ENCODE results near the gene CERCAM.
"Not testable (repeated sequence)": the region's sequence is repeated elsewhere in the genome, so short reads cannot be mapped to it uniquely, and the experiment has no call there.

Gene CERCAM

GRCh38 chr9:128393970-128394369 is 26.7 kb upstream of the CERCAM start:
- no peak for DNase-seq

GRCh38 chr9:128394379-128395168 is 26.1 kb upstream of the CERCAM start:
- no peak for DNase-seq

GRCh38 chr9:128396970-128397613 is 23.6 kb upstream of the CERCAM start:
- DNase-seq, result peak; percentile 37 to 65

GRCh38 chr9:128397831-128398230 is 22.8 kb upstream of the CERCAM start:
- DNase-seq, result no peak

- DNase-seq, result no peak
Measured at GRCh38 chr9:128399861-128400260, 20.8 kb upstream of the CERCAM start.

GRCh38 chr9:128404560-128404959 is 16.1 kb upstream of the CERCAM start:
- no peak for DNase-seq

GRCh38 chr9:128405077-128405779 is 15.4 kb upstream of the CERCAM start:
- DNase-seq, result no peak

GRCh38 chr9:128405780-128406171 is 14.9 kb upstream of the CERCAM start:
- no peak for DNase-seq

GRCh38 chr9:128406848-128407391 is 13.7 kb upstream of the CERCAM start:
- DNase-seq, result no peak

GRCh38 chr9:128408963-128409431 is 11.7 kb upstream of the CERCAM start:
- no peak for DNase-seq

GRCh38 chr9:128409450-128409849 is 11.2 kb upstream of the CERCAM start:
- no peak for DNase-seq

- DNase-seq, result no peak
Measured at GRCh38 chr9:128409978-128410377, 10.7 kb upstream of the CERCAM start.

GRCh38 chr9:128411364-128412119 is 9.1 kb upstream of the CERCAM start:
- DNase-seq, result no peak

GRCh38 chr9:128412120-128412790 is 8.4 kb upstream of the CERCAM start:
- peak; percentile 11 to 27 for DNase-seq

- not testable (repeated sequence) for DNase-seq
Measured at GRCh38 chr9:128413728-128414127, 6.9 kb upstream of the CERCAM start.

- DNase-seq, result no peak
Measured at GRCh38 chr9:128414461-128414860, 6.2 kb upstream of the CERCAM start.

- no peak for DNase-seq
Measured at GRCh38 chr9:128415281-128415680, 5.4 kb upstream of the CERCAM start.

- DNase-seq, result no peak
Measured at GRCh38 chr9:128416014-128416413, 4.6 kb upstream of the CERCAM start.

GRCh38 chr9:128416432-128417019 is 4.1 kb upstream of the CERCAM start:
- DNase-seq, result no peak

- no peak for DNase-seq
Measured at GRCh38 chr9:128419061-128419925, 1.4 kb upstream of the CERCAM start.

All from AML-193 (cell line).